HG03378 (cell line): ENCODE data around the gene SBF2.

Experiments used
- ATAC-seq: cut with Tn5 transposase; IDR thresholded peaks from one replicate; pipeline ENCODE4 v1.9.1; 2021; ENCODE audit warnings: mild to moderate bottlenecking, moderate library complexity; ENCODE audit not compliant: unreplicated experiment

SBF2 gene

DNA sequence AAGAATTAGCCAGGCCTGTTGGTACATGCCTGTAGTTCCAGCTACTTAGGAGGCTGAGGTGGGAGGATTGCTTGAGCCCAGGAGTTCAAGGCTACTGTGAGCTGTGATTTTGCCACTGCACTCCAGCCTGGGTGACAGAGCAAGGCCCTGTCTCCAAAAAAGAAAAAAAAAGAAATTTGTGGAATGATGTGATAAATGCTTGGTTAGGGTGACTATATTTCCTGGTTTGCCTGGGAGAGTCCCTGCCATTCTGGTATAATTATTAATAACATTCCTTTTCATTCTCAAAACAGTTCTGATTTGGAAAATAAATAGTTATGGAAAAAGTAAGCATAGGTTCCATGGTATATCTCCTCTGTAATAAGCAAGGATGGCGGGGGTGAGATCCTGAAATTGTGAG lies 555.3 kb downstream of the SBF2 start:
- no peak for ATAC-seq

- ATAC-seq, result no peak
Measured at GRCh38 chr11:9738116-9738515, 555.9 kb downstream of the SBF2 start.

DNA sequence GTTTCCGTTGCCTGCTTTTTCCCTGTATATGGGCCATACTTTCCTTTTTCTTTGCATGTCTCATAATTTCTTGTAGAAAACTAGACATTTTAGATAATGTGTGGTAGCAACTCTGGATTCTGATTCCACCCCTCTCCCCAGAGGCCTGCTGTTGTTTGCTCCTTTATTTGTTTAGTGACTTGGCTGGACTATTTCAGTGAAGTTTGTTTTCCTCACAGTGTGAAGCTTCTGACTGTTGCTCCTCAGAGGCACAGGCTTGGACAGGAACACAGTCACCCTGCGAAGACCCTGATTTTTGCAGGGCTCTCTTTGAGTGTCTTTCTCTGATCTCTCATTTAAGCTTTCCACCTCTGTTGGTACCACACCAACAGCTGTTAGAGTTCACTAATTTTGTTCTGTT lies 557.7 kb downstream of the SBF2 start:
- no peak for ATAC-seq

GRCh38 chr11:9735919-9736318 lies 558.1 kb downstream of the SBF2 start:
- ATAC-seq, result no peak

DNA sequence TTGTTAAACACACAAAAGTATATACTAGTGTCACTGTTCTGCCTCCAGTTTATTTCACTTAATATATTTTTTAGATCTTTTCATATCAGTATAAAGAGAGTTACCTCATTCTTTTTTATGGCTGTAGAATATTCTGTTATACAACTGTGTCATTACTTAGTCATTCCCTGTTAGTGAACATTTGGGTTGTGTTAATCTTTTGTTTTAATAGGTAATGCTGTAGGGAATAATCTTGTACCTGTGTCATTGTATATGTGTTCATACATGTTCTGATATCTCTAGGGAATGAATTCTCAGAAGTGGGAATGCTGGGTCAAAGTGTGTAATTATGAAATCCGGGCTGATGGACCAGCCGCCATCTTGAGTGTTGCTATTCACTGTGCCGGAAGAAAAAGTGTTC lies 558.8 kb downstream of the SBF2 start:
- no peak for ATAC-seq

- ATAC-seq, result no peak
Measured at GRCh38 chr11:9733212-9733611, 560.8 kb downstream of the SBF2 start.

- ATAC-seq, result no peak
Measured at GRCh38 chr11:9732453-9732852, 561.6 kb downstream of the SBF2 start.

- ATAC-seq, result no peak
Measured at GRCh38 chr11:9731256-9731655, 562.8 kb downstream of the SBF2 start.
